Right lobe of liver (tissue), 4 donors: ENCODE data around the gene ENTR1.

Experiments
- CTCF ChIP-seq, 4 donors: fragments of 200-600 bp in 3 of 4; fragments of 450-650 bp in 1 of 4; IDR thresholded peaks; one replicate each; pipeline versions ENCODE4 v1.5.1 to v1.8.0; 2016 to 2022; ENCODE audit warnings: antibody characterized with exemption in 4 of 4, mild to moderate bottlenecking in 2 of 4
- POLR2A ChIP-seq: fragments of 450-650 bp; IDR thresholded peaks from one replicate; pipeline ENCODE4 v1.6.1; 2017; ENCODE audit warnings: antibody characterized with exemption, mild to moderate bottlenecking
- donor health status: DM: no; HTN: no; CAD: no.
- donor health status: DM: no; HTN: no; CAD: no.
- donor health status: DM: no; HTN: yes; CAD: no.

GRCh38 chr9:136379401-136379800 lies 31.0 kb downstream of the ENTR1 start:
- TF ChIP-seq POLR2A = no peak
- no peak for TF ChIP-seq CTCF (IDR thresholded peaks at IDR 0.05)
